ENCODE measurements around the gene ZNF516. TPM values are rescaled to one million over a fixed set of nuclear protein-coding genes. Genes with fewer than 3 reads are reported as not detected.

ZNF516 gene
- total and polyA plus RNA-seq, 10 of the 15 experiments (the other 5 are each of a cell fraction or from before 2014, with no cell fraction given) = 2.0 to 32.0 (median 8.3) TPM

GRCh38 chr18:76394780-76395476 is 100.1 kb downstream of the ZNF516 start (continued):
- no peak for TF ChIP-seq E2F8 (IDR thresholded peaks at IDR 0.05; ENCODE audit: low read depth, partially characterized antibody)
- TF ChIP-seq BACH1 (IDR thresholded peaks at IDR 0.05; ENCODE audit: borderline replicate concordance) = no peak

- in situ Hi-C loops (cut with MboI) = no loop called here
- FAIRE-seq (no peak), DNase-seq (ENCODE audit: low read depth, low spot score) (no peak), ATAC-seq (no peak)
- Histone ChIP-seq H4K20me1 (ENCODE audit: control insufficient read depth, insufficient read depth) (peaks cover 7% of the 10 kb centered on the region), H3K36me3 (ENCODE audit: control insufficient read depth in 2 of 2, insufficient read depth in 2 of 2, low read length in 1 of 2) (no peaks in the 10 kb centered on the region; a peak in 2 of 4 replicates), H3K9ac (ENCODE audit: control insufficient read depth, insufficient read depth, low read length) (no peak overlapping the region), H3K79me2 (ENCODE audit: control insufficient read depth, insufficient read depth, low read length) (peaks cover 20% of the 10 kb centered on the region), H3K9me3 (replicated peaks; ENCODE audit: control insufficient read depth, insufficient read depth, low read length) (no peaks in the 10 kb centered on the region; the same call in 2 of the 3 replicates), H3K27ac (ENCODE audit: control insufficient read depth, insufficient read depth) (no peak overlapping the region), H3K27me3 (replicated peaks in 1 of 2; ENCODE audit: control insufficient read depth in 2 of 2, insufficient read depth in 2 of 2, low read length in 1 of 2) (no peaks in the 10 kb centered on the region), H3K4me3 (no peak overlapping the region), H3K4me2 (ENCODE audit: control insufficient read depth, insufficient read depth) (no peak overlapping the region), H3K4me1 (ENCODE audit: control insufficient read depth, insufficient read depth, low read length) (peaks cover 17% of the 10 kb centered on the region), H2AFZ (ENCODE audit: control insufficient read depth, low read depth, low read length) (no peak overlapping the region)
- BruUV-seq (replicated peaks) = no TSS peak
- RAD21 ChIA-PET (ENCODE audit: unreplicated experiment) = no interaction called here
- POLR2A ChIA-PET = no interaction called here
- 47% methylated on average over 2 of the region's 5 CpGs for WGBS (ENCODE audit: insufficient coverage, insufficient replicate concordance, low lambda C conversion rate, missing lambda C conversion rate)
- intact Hi-C loops (cut with micrococcal nuclease; ENCODE audit: unreplicated experiment) = no loop called here
- CTCF ChIA-PET = no interaction called here
- SMC1A ChIA-PET (ENCODE audit: uncharacterized antibody, unreplicated experiment) = no interaction called here
- TF ChIP-seq MXI1 (IDR thresholded peaks at IDR 0.05; ENCODE audit: low read depth, low read length) = no peak
- TF ChIP-seq HDAC2 (IDR thresholded peaks at IDR 0.05) = no peak
- TF ChIP-seq NFYB (IDR thresholded peaks at IDR 0.05; ENCODE audit: insufficient read depth, low read depth, low read length) = no peak
- no peak for TF ChIP-seq FOXM1 (IDR thresholded peaks at IDR 0.05; ENCODE audit: low read depth, low read length)
- TF ChIP-seq MEF2B (IDR thresholded peaks at IDR 0.05; ENCODE audit: partially characterized antibody, poor library complexity, severe bottlenecking) = no peak
- TF ChIP-seq ZNF274 (IDR thresholded peaks at IDR 0.05; ENCODE audit: insufficient read depth, insufficient read length) = no peak
- TF ChIP-seq ZBTB11 (CRISPR knock-in tag; IDR thresholded peaks at IDR 0.05) = no peak
- no peak for TF ChIP-seq EP300 (IDR thresholded peaks at IDR 0.05; ENCODE audit: borderline replicate concordance in 1 of 2, control insufficient read depth in 1 of 2, low read depth in 2 of 2, low read length in 2 of 2)
- no peak for TF ChIP-seq ZNF687 (IDR thresholded peaks at IDR 0.05)
These were observed 102.7 kb downstream of the ZNF516 start for GRCh38 chr18:76392349-76392748.

All from GM12878 (cell line).